Measurements from ENCODE around the gene DBR1.
"Not testable (repeated sequence)": the region's sequence is repeated elsewhere in the genome, so short reads cannot be mapped to it uniquely, and the experiment has no call there.

The DBR1 gene

DNA sequence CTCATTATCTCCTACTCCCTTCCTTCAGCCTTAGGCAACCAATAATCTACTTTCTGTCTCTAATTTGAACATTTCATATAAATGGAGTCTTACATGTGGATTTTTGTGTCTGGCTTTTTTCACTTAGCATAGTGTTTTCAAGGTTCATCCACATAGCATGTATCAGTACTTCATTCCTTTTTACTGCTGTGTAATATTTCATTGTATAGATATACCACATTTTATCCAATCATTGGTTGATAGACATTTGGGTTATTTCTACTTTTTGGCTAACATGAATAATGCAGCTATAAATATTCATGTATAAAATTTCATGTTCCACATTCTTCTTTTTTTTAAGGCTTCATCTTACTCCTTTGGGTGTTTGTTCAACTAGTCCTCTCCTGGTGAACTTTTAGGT, 20.2 kb downstream of the DBR1 start:
- Histone ChIP-seq H4K20me1 (no peaks in the 10 kb centered on the region), H3K27ac (no peak overlapping the region), H3K27me3 (no peaks in the 10 kb centered on the region), H3K4me2 (no peak overlapping the region), H3K4me1 (no peaks in the 10 kb centered on the region), H3K36me3 (peaks cover 3% of the 10 kb centered on the region; the same call in 1 of the 2 replicates), H3K9me3 (peaks cover 14% of the 10 kb centered on the region), H3K9ac (no peak overlapping the region), H3K4me3 (no peak overlapping the region)
- TF ChIP-seq Cebpa-rat (IDR thresholded peaks at IDR 0.05) = no peak

DNA sequence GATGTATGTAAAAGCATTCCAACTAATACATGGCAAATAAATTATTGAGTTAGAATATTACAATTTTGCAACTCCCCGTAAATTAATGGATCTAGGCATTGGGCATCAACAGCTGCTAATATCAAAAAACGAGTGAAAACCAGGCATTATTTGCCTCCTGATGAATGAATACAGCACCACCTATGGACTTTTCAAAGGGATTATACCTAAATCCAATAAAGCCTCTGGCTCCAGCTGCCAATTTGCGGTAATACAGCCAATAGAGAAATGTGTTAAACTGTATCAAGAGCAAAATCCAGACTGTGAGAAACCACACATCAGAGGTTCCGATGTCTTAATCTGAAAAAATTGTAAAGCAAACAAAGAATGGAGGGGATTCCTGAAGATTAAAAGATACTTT, 26.2 kb downstream of the DBR1 start:
- no peak overlapping the region for H3K4me3 ChIP-seq
- H3K4me1 ChIP-seq = no peaks in the 10 kb centered on the region
- H3K9ac ChIP-seq = no peak overlapping the region
- H3K27ac ChIP-seq = no peak overlapping the region
- peaks cover 2% of the 10 kb centered on the region; the same call in 1 of the 2 replicates for H3K9me3 ChIP-seq
- no peaks in the 10 kb centered on the region for H3K36me3 ChIP-seq
- H3K4me2 ChIP-seq = no peak overlapping the region
- no peaks in the 10 kb centered on the region for H3K27me3 ChIP-seq
- no peak for TF ChIP-seq Cebpa-rat (IDR thresholded peaks at IDR 0.05)
- no peaks in the 10 kb centered on the region for H4K20me1 ChIP-seq

DNA sequence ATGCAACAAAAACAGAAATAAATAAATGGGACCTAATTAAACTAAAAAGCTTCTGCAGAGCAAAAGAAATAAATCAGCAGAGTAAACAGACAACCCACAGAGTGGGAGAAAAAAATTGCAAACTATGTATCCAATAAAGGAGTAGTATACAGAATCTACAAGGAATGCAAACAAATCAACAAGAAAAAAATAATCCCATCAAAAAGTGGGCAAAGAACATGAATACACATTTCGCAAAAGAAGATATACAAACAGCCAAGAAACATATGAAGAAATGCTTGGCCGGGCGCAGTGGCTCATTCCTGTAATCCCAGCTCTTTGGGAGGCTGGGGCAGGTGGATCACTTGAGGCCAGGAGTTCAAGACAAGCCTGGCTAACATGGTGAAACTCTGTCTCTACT, 32.5 kb downstream of the DBR1 start:
- H3K4me1 ChIP-seq, H4K20me1 ChIP-seq, H3K4me2 ChIP-seq, H3K9me3 ChIP-seq, H3K27me3 ChIP-seq, H3K36me3 ChIP-seq, H3K27ac ChIP-seq, H3K9ac ChIP-seq, H3K4me3 ChIP-seq: not testable (repeated sequence)

GRCh38 chr3:138140940-138141339, 33.8 kb downstream of the DBR1 start:
- Histone ChIP-seq H3K4me1 (no peaks in the 10 kb centered on the region), H3K36me3 (no peaks in the 10 kb centered on the region), H3K9me3 (peaks cover 7% of the 10 kb centered on the region; the same call in 1 of the 2 replicates), H3K27me3 (no peaks in the 10 kb centered on the region), H3K27ac (no peak overlapping the region), H4K20me1 (no peaks in the 10 kb centered on the region), H3K4me3 (no peak overlapping the region), H3K4me2 (no peak overlapping the region), H3K9ac (no peak overlapping the region)
- no peak for TF ChIP-seq Cebpa-rat (IDR thresholded peaks at IDR 0.05)

DNA sequence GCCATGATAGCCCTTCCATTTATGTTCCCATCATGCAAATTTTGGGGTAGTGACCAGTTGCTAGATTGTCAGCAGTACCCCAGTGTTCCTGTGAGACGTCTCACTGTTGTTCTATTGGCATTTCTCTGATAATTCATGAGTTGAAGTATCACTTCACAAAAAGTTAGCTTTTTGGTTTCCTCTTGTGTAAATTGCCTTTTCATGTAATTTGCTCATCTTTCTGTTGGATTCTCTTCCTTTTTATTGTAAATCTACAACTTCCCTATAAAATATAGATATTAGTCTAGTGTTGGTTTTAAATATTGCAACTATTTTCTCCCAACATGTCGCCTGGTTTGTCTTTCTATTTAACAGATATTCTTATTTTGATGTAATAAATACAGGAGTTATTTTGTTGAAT, 35.0 kb downstream of the DBR1 start:
- no peak overlapping the region for H3K4me3 ChIP-seq
- H3K4me1 ChIP-seq = no peaks in the 10 kb centered on the region
- no peak overlapping the region for H3K9ac ChIP-seq
- no peaks in the 10 kb centered on the region for H3K27me3 ChIP-seq
- no peaks in the 10 kb centered on the region for H3K36me3 ChIP-seq
- H4K20me1 ChIP-seq = no peaks in the 10 kb centered on the region
- no peak overlapping the region for H3K4me2 ChIP-seq
- peaks cover 7% of the 10 kb centered on the region; the same call in 1 of the 2 replicates for H3K9me3 ChIP-seq
- H3K27ac ChIP-seq = no peak overlapping the region
- no peak for TF ChIP-seq Cebpa-rat (IDR thresholded peaks at IDR 0.05)

- H3K36me3 ChIP-seq = no peaks in the 10 kb centered on the region
- no peaks in the 10 kb centered on the region for H3K4me1 ChIP-seq
Observed at GRCh38 chr3:138137861-138138260, 36.9 kb downstream of the DBR1 start.

DNA sequence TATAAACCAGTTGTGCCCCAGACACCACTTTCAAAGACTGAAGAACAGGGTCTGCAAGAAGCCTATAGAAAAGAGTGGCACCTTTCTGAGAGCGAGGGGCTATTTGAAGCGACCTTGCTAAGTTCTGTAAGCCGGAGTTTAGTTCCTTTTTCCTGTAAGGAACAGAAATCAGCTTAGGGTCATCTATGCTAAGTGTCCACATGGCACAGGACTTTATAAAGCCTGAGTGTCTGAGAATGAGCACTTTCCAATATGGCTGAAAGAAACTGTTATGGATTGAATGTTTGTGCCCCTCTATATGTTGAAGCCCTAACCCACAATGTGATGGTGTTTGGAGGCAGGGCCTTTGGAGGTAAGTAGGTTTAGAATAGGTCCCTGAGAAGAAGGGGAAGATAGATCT, 38.5 kb downstream of the DBR1 start:
- Histone ChIP-seq H3K9ac (no peak overlapping the region), H3K4me1 (no peaks in the 10 kb centered on the region), H3K9me3 (no peaks in the 10 kb centered on the region), H3K4me2 (no peak overlapping the region), H4K20me1 (no peaks in the 10 kb centered on the region), H3K4me3 (no peak overlapping the region), H3K27me3 (no peaks in the 10 kb centered on the region), H3K27ac (no peak overlapping the region), H3K36me3 (no peaks in the 10 kb centered on the region)
- no peak for TF ChIP-seq Cebpa-rat (IDR thresholded peaks at IDR 0.05)

More at GRCh38 chr3:138137861-138138260, 36.9 kb downstream of the DBR1 start:
- Histone ChIP-seq H3K9ac (no peak overlapping the region), H3K27ac (no peak overlapping the region), H4K20me1 (no peaks in the 10 kb centered on the region), H3K27me3 (no peaks in the 10 kb centered on the region), H3K9me3 (0 out of 2 replicates have a peak, but pooled peaks cover under 1% of the 10 kb centered on the region), H3K4me3 (no peak overlapping the region), H3K4me2 (no peak overlapping the region)
- TF ChIP-seq Cebpa-rat (IDR thresholded peaks at IDR 0.05) = no peak

GRCh38 chr3:138135833-138136194, 38.9 kb downstream of the DBR1 start:
- H4K20me1 ChIP-seq = no peaks in the 10 kb centered on the region
- H3K27me3 ChIP-seq = no peaks in the 10 kb centered on the region
- no peak overlapping the region for H3K27ac ChIP-seq
- H3K36me3 ChIP-seq = no peaks in the 10 kb centered on the region
- no peaks in the 10 kb centered on the region for H3K9me3 ChIP-seq
- TF ChIP-seq Cebpa-rat (IDR thresholded peaks at IDR 0.05) = no peak
- no peak overlapping the region for H3K4me3 ChIP-seq
- H3K4me1 ChIP-seq = no peaks in the 10 kb centered on the region
- no peak overlapping the region for H3K4me2 ChIP-seq
- no peak overlapping the region for H3K9ac ChIP-seq

- Histone ChIP-seq H3K36me3 (no peaks in the 10 kb centered on the region), H3K4me3 (no peak overlapping the region), H3K9ac (no peak overlapping the region), H3K27ac (no peak overlapping the region), H3K4me2 (no peak overlapping the region), H3K4me1 (no peaks in the 10 kb centered on the region), H3K27me3 (no peaks in the 10 kb centered on the region), H3K9me3 (no peaks in the 10 kb centered on the region), H4K20me1 (no peaks in the 10 kb centered on the region)
- TF ChIP-seq Cebpa-rat (IDR thresholded peaks at IDR 0.05) = no peak
Observed at GRCh38 chr3:138135146-138135832, 39.4 kb downstream of the DBR1 start.

DNA sequence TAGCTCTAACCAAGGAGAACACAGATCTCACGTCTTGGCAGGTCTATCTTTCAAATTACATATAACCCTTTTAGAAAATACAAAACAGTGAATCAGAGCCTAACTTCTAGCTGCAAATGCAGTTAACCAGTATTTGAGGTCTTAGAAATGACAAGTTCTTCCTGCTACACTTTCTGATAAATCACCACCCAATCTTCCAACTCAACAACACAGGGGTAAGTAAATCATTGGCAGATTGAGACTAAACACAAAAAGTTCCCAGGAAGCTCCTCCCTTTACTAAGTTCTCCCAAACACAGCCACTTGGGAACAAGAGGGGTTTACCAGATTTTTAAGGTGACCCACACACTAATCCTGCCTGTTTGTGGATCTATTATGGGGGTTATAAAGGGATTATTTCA, 42.5 kb downstream of the DBR1 start, which contains the start of gene A4GNT:
TSS of gene A4GNT (minus strand) at position 152 of the 400 bp plus-strand sequence. CDS start 1,134 bp downstream, outside the sequence.
- Histone ChIP-seq H3K9ac (no peak within 1 kb of the TSS), H3K4me1 (peaks cover 11% of the 10 kb centered on the region), H3K36me3 (no peaks in the 10 kb centered on the region), H3K4me2 (no peak within 1 kb of the TSS), H3K4me3 (no peak within 1 kb of the TSS), H4K20me1 (no peaks in the 10 kb centered on the region), H3K27ac (no peak within 1 kb of the TSS), H3K27me3 (no peaks in the 10 kb centered on the region), H3K9me3 (no peaks in the 10 kb centered on the region)
- TF ChIP-seq Cebpa-rat (IDR thresholded peaks at IDR 0.05) = no peak

All from BLaER1 (cell line).